T-cell (primary cell): ENCODE results near the gene PCCB. TPM values are rescaled to one million over a fixed set of nuclear protein-coding genes. Genes with fewer than 3 reads are reported as not detected.
"Not testable (repeated sequence)": the region's sequence is repeated elsewhere in the genome, so short reads cannot be mapped to it uniquely, and the experiment has no call there.

Experiments used
- ATAC-seq, 4 experiments: fragments of 200-7000 bp in 3 of 4; fragments of 150-1000 bp in 1 of 4; cut with Tn5 transposase; replicated peaks in 1 of 4; 1 replicate in 3 of 4; 2 replicates in 1 of 4; pipeline ENCODE4 v1.10.0; 2021; ENCODE audit warnings: moderate library complexity in 3 of 4, mild to moderate bottlenecking in 2 of 4, moderate number of reproducible peaks in 1 of 4
- CTCF ChIA-PET, 2 donors: fragments of 300-600 bp; sonication (Branson Sonifier 250); formaldehyde crosslinking; loops; one replicate each; lab custom pipeline; 2022; ENCODE audit warnings: antibody characterized with exemption in 2 of 2; lab: Charles Lee
- POLR2A ChIA-PET, 2 donors: fragments of 300-600 bp; sonication (Branson Sonifier 250); formaldehyde crosslinking; loops; one replicate each; lab custom pipeline; 2022; ENCODE audit warnings: antibody characterized with exemption in 2 of 2; lab: Charles Lee
- DNase-seq, 35 experiments: peaks; one replicate each; pipeline versions ENCODE4 v3.0.0 to v3.0.0-alpha.2; 2013 to 2023
- H3K27ac ChIP-seq: one replicate; pipeline ENCODE4 v1.5.1; 2013; ENCODE audit warnings: low read length
- H3K27me3 ChIP-seq, 2 experiments: replicated peaks in 1 of 2; 1 replicate in 1 of 2; 2 replicates in 1 of 2; pipeline versions ENCODE4 v1.6.1 to v1.7.0; 2013; ENCODE audit warnings: low read length in 1 of 2, mixed read lengths in 1 of 2; ENCODE audit not compliant: control insufficient read depth in 2 of 2, insufficient read depth in 2 of 2; ENCODE audit errors: extremely low read depth in 1 of 2
- H3K36me3 ChIP-seq, 2 donors: 1 replicate in 1 of 2; 2 replicates in 1 of 2; pipeline versions ENCODE4 v1.6.1 to v1.7.0; 2013; ENCODE audit warnings: low read length in 1 of 2; ENCODE audit not compliant: control insufficient read depth in 2 of 2, insufficient read depth in 1 of 2; ENCODE audit errors: extremely low read depth in 1 of 2
- H3K4me1 ChIP-seq, 2 experiments: 1 replicate in 1 of 2; 2 replicates in 1 of 2; pipeline versions ENCODE4 v1.6.1 to v1.7.0; 2013; ENCODE audit warnings: low read length in 2 of 2, mixed read lengths in 1 of 2; ENCODE audit not compliant: insufficient read depth in 2 of 2, control insufficient read depth in 1 of 2; ENCODE audit errors: extremely low read depth in 1 of 2
- H3K4me3 ChIP-seq, 2 donors: 1 replicate in 1 of 2; 2 replicates in 1 of 2; pipeline versions ENCODE4 v1.5.1 to v1.7.0; 2013; ENCODE audit warnings: mild to moderate bottlenecking in 2 of 2, low read length in 1 of 2, moderate library complexity in 1 of 2; ENCODE audit not compliant: control insufficient read depth in 1 of 2; ENCODE audit errors: extremely low read depth in 1 of 2
- H3K9me3 ChIP-seq: 2 replicates; pipeline ENCODE4 v1.7.0; 2013
- H3K27ac Mint-ChIP-seq, 2 donors: one replicate each; pipeline ENCODE4 v1.8.0; 2020 to 2021; ENCODE audit warnings: mild to moderate bottlenecking in 2 of 2, mixed read lengths in 2 of 2
- H3K27me3 Mint-ChIP-seq, 2 donors: one replicate each; pipeline ENCODE4 v1.8.0; 2021 to 2022; ENCODE audit warnings: mixed read lengths in 2 of 2
- H3K36me3 Mint-ChIP-seq: one replicate; pipeline ENCODE4 v1.8.0; 2021; ENCODE audit warnings: mixed read lengths
- H3K4me1 Mint-ChIP-seq, 3 donors: one replicate each; pipeline ENCODE4 v1.8.0; 2020 to 2022; ENCODE audit warnings: mixed read lengths in 3 of 3, mild to moderate bottlenecking in 1 of 3
- H3K4me3 Mint-ChIP-seq, 3 donors: one replicate each; pipeline ENCODE4 v1.8.0; 2020 to 2022; ENCODE audit warnings: mild to moderate bottlenecking in 3 of 3, mixed read lengths in 3 of 3, moderate library complexity in 3 of 3
- H3K9me3 Mint-ChIP-seq, 3 donors: one replicate each; pipeline ENCODE4 v1.8.0; 2020 to 2022; ENCODE audit warnings: mixed read lengths in 3 of 3
- WGBS: methylation state at CpG from one replicate; pipeline ENCODE4 v1.1.5; 2013; ENCODE audit warnings: missing lambda C conversion rate; ENCODE audit not compliant: insufficient coverage; 5-methylcytosine and 5-hydroxymethylcytosine counted together
- total RNA-seq, 35 experiments: library from RNA in 6 of 35; stranded (reverse) in 6 of 35; fragments of 120-200 nt in 1 of 35; gene quantifications; one replicate each; pipeline versions ENCODE4 v1.2.1 to v1.2.4 and lab custom pipeline; 2013 to 2026

PCCB gene
- total RNA-seq, 5 donors from 2014 or later (not counting 1 experiment from before 2014, with no cell fraction given): 13.8 to 19.3 (median 16.1) TPM

DNA sequence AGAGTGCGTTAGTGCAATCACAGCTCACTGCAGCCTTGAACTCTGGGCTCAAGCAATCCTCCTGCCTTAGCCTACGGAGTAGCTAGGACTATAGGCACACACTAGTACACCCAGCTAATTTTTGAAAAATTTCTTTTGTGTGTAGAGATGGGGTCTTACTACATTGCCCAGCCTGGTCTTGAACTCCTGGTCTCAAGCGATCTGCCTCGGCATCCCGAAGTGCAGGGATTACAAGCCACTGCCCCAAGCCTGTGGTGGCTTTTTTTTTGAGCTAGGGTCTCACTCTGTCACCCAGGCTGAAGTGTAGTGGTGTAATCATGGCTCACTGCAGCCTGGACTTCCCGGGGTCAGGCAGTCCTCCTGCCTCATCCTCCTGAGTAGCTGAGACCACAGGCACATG is 17.1 kb downstream of the PCCB start:
- Histone ChIP-seq H3K27ac (no peak overlapping the region), H3K36me3 (peaks cover 5 to 10% of the 10 kb centered on the region in 2 donors), H3K4me1 (no peaks in the 10 kb centered on the region), H3K4me3 (no peak overlapping the region), H3K9me3 (no peaks in the 10 kb centered on the region), H3K27me3 (no peaks in the 10 kb centered on the region)
- no peak for DNase-seq
- ChIA-PET CTCF (interaction anchor here in 1 of 2 donors (0.7 kb wide), 1 partner anchor 482 kb away, joined by 5 read pairs; no protein-coding TSS in a partner anchor), POLR2A (interaction anchor here in 1 of 2 donors (0.6 kb wide), 1 partner anchor 66 kb away, joined by 4 read pairs; no protein-coding TSS in a partner anchor)
- Mint-ChIP-seq H3K27ac (no peak overlapping the region), H3K4me3 (no peak overlapping the region), H3K27me3 (no peaks in the 10 kb centered on the region), H3K4me1 (peaks cover 12 to 18% (median 17%) of the 10 kb centered on the region in 3 donors), H3K9me3 (no peaks in the 10 kb centered on the region), H3K36me3 (peaks cover 54% of the 10 kb centered on the region)
- 100% methylated on average over 3 of the region's 6 CpGs for WGBS
- no peak for ATAC-seq

GRCh38 chr3:136270179-136270578 is 20.0 kb downstream of the PCCB start:
- no peak overlapping the region for H3K4me3 Mint-ChIP-seq
- H3K27ac Mint-ChIP-seq: no peak overlapping the region
- H3K9me3 Mint-ChIP-seq: peaks cover 0 to 3% (median 0%) of the 10 kb centered on the region in 3 donors
- POLR2A ChIA-PET: no interaction called here
- Histone ChIP-seq H3K27ac (no peak overlapping the region), H3K9me3 (no peaks in the 10 kb centered on the region), H3K4me1 (no peaks in the 10 kb centered on the region), H3K4me3 (no peak overlapping the region), H3K27me3 (no peaks in the 10 kb centered on the region), H3K36me3 (peaks cover 5 to 7% of the 10 kb centered on the region in 2 donors)
- CTCF ChIA-PET: interaction anchor here in 1 of 2 donors (0.6 kb wide), 1 partner anchor 181 kb away, joined by 3 read pairs; no protein-coding TSS in a partner anchor
- peaks cover 26 to 33% (median 29%) of the 10 kb centered on the region in 3 donors for H3K4me1 Mint-ChIP-seq
- DNase-seq (no peak), ATAC-seq (no peak)
- H3K36me3 Mint-ChIP-seq: peaks cover 63% of the 10 kb centered on the region
- H3K27me3 Mint-ChIP-seq: no peaks in the 10 kb centered on the region
- no CpG with 5 or more reads among the region's 5 CpGs for WGBS

DNA sequence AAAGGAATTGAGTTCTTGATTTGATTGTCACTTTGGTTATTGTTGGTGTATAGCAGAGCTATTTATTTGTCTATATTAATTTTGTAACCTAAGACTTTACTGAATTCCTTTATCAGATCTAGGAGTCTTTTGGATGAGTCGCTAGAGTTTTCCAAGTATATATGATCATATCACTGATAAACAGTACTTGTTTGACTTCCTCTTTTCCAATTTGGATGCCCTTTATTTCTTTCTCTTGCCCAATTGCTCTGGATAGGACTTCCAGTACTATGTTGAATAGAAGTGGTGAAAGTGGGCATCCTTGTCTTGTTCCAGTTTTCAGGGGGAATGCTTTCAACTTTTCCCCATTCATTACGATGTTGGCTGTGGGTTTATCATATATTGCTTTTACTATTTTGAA is 21.5 kb downstream of the PCCB start:
- POLR2A ChIA-PET, H3K27me3 ChIP-seq, H3K36me3 ChIP-seq, H3K4me1 ChIP-seq, DNase-seq, H3K9me3 Mint-ChIP-seq, H3K4me3 ChIP-seq, CTCF ChIA-PET, H3K27me3 Mint-ChIP-seq, H3K27ac Mint-ChIP-seq, H3K4me3 Mint-ChIP-seq, ATAC-seq, H3K9me3 ChIP-seq, H3K27ac ChIP-seq: not testable (repeated sequence)
- H3K36me3 Mint-ChIP-seq: peaks cover 59% of the 10 kb centered on the region
- peaks cover 27 to 33% (median 28%) of the 10 kb centered on the region in 3 donors for H3K4me1 Mint-ChIP-seq
- WGBS: no CpG with 5 or more reads among the region's 2 CpGs

DNA sequence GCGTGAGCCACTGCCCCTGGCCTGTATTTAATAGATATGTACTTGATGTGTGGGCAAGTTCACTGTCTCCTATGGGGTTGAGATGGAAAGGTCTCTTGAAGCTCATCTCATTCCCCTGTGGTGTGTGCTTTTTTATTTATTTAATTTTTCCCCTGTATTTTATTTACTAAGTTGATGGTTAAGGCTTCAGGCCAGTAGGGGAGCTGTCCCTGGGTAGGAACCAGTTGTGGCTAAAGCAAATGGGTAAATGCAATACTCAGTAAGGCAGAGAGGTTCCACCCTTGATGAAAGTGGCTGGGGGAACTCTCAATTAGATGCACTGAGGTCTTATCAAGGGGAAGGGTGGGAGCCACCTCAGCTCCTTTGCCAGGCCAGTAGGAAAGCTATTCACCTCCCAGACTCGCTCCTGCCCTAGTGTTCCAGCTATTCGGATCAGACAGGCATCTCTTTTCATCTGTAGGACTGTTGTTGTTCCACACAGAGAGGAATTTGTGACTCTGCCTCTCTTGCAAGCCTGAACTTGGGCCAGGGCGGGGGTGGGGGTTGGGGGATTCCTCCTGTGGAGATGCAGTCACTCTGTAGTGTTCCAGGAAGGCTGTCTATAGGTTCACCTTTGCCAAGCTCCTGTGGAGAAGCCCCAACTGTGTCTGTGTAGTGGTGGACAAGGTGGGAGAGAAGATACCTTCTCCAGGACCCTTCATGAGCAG is 26.1 kb downstream of the PCCB start:
- Histone ChIP-seq H3K4me1 (no peaks in the 10 kb centered on the region), H3K27ac (no peak overlapping the region), H3K27me3 (no peaks in the 10 kb centered on the region), H3K36me3 (peaks cover 9 to 12% of the 10 kb centered on the region in 2 donors), H3K4me3 (no peak overlapping the region), H3K9me3 (no peaks in the 10 kb centered on the region)
- WGBS: 100% methylated on average over 3 of the region's 4 CpGs
- Mint-ChIP-seq H3K27me3 (no peaks in the 10 kb centered on the region), H3K4me1 (peaks cover 25 to 27% (median 26%) of the 10 kb centered on the region in 3 donors), H3K4me3 (no peak overlapping the region), H3K9me3 (peaks cover 5 to 24% (median 8%) of the 10 kb centered on the region in 3 donors), H3K36me3 (peaks cover 67% of the 10 kb centered on the region), H3K27ac (no peak overlapping the region)
- no peak for DNase-seq
- ATAC-seq: no peak
- ChIA-PET POLR2A (no interaction called here), CTCF (no interaction called here)

GRCh38 chr3:136277115-136277514 is 27.0 kb downstream of the PCCB start:
- ChIA-PET POLR2A (no interaction called here), CTCF (no interaction called here)
- Mint-ChIP-seq H3K4me3 (no peak overlapping the region), H3K9me3 (peaks cover 7 to 27% (median 12%) of the 10 kb centered on the region in 3 donors), H3K36me3 (peaks cover 72% of the 10 kb centered on the region), H3K27me3 (no peaks in the 10 kb centered on the region), H3K4me1 (peaks cover 27 to 29% (median 27%) of the 10 kb centered on the region in 3 donors), H3K27ac (no peak overlapping the region)
- Histone ChIP-seq H3K9me3 (no peaks in the 10 kb centered on the region), H3K27ac (no peak overlapping the region), H3K4me3 (no peak overlapping the region), H3K36me3 (peaks cover 9 to 12% of the 10 kb centered on the region in 2 donors), H3K27me3 (no peaks in the 10 kb centered on the region), H3K4me1 (peaks cover 0 to 2% of the 10 kb centered on the region in 2 experiments)
- 100% methylated on average over 5 of the region's 5 CpGs for WGBS
- no peak for ATAC-seq
- DNase-seq: no peak

GRCh38 chr3:136277634-136278033 is 27.5 kb downstream of the PCCB start:
- POLR2A ChIA-PET: no interaction called here
- peaks cover 0 to 3% of the 10 kb centered on the region in 2 experiments for H3K4me1 ChIP-seq
- H3K4me3 Mint-ChIP-seq: no peak overlapping the region

More at GRCh38 chr3:136277634-136278033, 27.5 kb downstream of the PCCB start:
- H3K36me3 Mint-ChIP-seq: peaks cover 73% of the 10 kb centered on the region
- peaks cover 7 to 27% (median 12%) of the 10 kb centered on the region in 3 donors for H3K9me3 Mint-ChIP-seq
- peaks cover 9 to 12% of the 10 kb centered on the region in 2 donors for H3K36me3 ChIP-seq
- WGBS: 93% methylated on average over 2 of the region's 4 CpGs
- no peaks in the 10 kb centered on the region for H3K27me3 ChIP-seq
- H3K4me3 ChIP-seq: no peak overlapping the region
- no peaks in the 10 kb centered on the region for H3K27me3 Mint-ChIP-seq
- H3K27ac ChIP-seq: no peak overlapping the region
- DNase-seq: no peak
- ATAC-seq: no peak
- H3K9me3 ChIP-seq: no peaks in the 10 kb centered on the region
- H3K4me1 Mint-ChIP-seq: peaks cover 26 to 29% (median 27%) of the 10 kb centered on the region in 3 donors
- CTCF ChIA-PET: no interaction called here
- no peak overlapping the region for H3K27ac Mint-ChIP-seq
